22Rv1 (cell line): Measurements from ENCODE around the gene MSANTD4.

ENCODE experiments used
- CTCF ChIP-seq: fragments of 450-650 bp; IDR thresholded peaks from 2 replicates; pipeline ENCODE4 v1.5.1; 2017; ENCODE audit warnings: mild to moderate bottlenecking
- ZFX ChIP-seq: fragments of 450-650 bp; IDR thresholded peaks from 2 replicates; pipeline ENCODE4 v1.6.1; 2017; ENCODE audit warnings: antibody characterized with exemption, borderline replicate concordance

DNA sequence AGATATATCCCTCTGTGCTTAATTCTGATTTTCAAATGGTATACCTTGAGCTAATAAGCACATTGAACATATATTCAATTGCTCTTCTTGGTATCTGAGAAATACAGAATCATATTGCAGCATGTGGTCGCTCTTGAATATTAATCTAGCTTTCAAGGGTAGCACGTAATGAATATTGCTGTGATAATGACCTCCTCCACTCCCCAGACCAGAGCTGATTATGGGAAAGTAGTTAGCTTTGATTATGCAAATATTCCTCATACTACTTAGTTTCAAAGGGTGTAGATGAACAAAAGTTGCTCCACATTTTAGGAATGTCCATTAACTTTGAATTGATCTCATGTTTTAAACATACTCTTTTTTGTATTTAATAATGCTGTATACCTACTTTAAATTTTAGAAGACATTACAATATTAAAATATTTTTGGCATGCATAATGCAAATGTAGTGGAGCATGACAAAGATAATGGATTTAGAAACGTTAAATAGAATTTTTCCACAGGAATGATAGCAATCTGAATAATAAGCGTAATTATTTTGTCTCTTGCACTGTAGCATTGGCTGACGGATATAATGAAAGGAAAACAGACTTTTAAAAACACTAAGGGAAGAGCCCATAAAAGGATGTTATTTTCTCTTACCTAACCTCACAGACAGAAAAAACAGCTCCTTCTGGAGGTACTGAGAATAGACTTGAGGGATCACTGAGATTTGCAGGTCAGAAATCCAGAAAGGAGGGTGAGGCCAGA, 27.9 kb upstream of the MSANTD4 start:
- TF ChIP-seq CTCF (no peak), ZFX (no peak)
